NCI-H524 (cell line): ENCODE results near the gene NDRG2.
"Not testable (repeated sequence)": the region's sequence is repeated elsewhere in the genome, so short reads cannot be mapped to it uniquely, and the experiment has no call there.

Experiments used
- DNase-seq, 2 experiments: peaks; one replicate each; lab custom pipeline; 2025; lab: John Stamatoyannopoulos, UW

The NDRG2 gene

DNA sequence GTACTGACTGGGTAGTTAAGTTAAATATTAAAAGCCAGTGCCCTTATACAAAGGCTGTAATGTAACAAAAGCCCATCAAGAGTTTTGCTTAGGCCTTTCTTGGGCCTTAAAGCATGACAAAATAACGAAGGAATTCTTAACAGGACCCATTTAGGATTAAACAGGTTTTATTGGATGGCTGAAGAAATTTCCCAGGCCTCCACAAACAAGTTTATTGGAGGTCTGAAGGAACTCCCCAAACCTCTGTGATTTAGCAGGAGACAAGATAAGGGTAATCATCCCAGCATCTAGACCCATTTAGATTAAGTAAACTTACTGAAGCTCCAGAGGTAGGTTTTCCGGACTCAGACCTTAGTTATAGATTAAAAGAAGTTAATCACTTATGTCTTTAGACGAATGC, 15.1 kb downstream of the NDRG2 start:
- DNase-seq: not testable (repeated sequence)

DNA sequence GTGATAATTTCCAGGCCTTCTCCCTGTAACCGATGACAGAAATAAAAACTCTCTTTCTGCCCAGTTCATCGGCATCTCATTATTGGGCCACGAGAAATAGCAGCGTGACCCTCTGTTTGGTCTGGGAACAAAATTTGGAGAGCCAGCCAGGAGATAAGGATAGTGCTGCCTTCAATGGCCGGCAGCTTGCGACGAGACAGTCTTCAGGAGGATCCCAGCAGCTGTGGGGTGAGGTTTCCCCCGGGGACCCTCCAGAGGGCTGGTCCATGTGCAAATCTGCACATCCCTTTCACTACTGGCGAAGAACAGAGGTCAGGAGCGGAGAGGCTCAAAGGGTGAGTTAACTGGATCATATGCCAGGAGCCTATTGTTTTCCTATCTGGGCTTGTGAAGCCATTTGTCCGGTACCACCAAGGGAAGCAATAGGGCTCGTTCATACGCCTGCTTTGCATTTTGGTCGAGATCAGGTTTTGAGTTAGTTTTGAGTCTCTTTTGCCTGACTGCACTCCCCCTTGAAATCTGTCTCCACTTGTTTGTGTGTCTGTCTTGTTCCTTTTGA, 21.0 kb downstream of the NDRG2 start:
- no peak for DNase-seq

DNA sequence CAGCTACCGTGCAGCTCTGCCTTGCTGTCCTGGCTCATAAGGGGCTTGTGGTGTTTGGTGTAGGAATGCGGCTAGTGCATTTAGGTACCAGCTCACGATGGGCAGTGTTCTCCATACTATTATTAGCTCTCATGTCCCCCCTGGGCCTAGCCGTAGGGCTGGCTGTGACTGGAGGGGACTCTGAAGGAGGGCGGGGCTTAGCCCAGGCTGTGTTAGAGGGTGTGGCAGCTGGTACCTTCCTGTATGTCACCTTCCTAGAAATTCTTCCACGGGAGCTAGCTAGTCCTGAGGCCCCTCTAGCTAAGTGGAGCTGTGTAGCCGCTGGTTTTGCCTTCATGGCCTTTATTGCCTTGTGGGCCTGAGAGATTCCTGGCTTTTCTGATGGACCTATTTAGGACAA, 23.6 kb downstream of the NDRG2 start:
- no peak for DNase-seq

DNA sequence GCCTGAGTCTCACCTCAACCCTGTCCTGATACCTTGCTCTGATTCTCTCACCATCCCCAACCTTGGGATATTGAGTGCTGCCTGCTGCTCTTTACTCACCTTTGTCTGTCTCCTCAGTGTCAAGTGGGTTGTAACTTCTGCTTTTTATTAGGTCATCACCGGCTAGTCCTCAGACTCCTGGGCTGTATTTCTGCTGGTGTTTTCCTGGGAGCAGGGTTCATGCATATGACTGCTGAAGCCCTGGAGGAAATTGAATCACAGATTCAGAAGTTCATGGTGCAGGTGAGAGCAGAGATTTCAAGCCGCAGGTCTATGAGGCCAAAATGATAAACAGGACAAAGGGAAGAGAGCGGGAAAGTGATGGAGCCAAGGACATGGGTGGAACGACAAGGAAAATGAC, 25.3 kb downstream of the NDRG2 start:
- DNase-seq: no peak

DNA sequence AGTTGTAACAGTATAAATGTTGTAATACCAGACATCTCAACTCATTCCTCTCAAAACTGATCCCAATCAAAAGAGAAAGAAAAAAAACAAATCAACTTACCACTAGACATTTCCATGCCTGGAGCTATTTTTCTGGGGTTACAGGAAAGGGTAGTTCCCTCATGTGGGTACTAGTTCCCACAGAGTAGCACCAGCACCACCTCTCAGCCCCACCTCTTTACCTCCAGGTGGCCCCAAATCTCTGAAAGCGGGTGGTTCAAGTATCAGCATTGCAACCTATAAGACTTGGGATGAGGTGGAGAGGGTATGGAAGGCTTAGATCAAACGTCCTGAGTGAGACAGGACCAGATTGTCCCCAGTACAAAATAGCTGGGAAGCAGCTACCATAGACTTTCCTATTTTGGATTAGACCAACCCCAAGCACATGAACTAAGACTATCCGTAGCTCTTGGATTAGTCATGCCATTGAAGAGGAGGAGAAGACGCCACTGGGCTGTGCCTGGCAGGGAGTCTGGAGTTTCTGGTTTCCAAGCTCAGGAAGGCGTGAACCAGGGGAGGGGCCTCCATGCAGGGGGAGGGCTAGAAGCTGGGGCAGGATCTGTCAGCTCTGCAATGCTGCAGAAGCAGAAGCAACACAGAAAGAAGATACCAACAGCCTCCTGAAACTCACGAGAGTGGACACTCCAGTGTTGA, 26.0 kb downstream of the NDRG2 start, which contains the start of gene SLC39A2:
Gene SLC39A2 (plus strand): TSS at position 620 of the 693 bp plus-strand sequence. CDS start 154 bp downstream, outside the sequence.
- DNase-seq: no peak

DNA sequence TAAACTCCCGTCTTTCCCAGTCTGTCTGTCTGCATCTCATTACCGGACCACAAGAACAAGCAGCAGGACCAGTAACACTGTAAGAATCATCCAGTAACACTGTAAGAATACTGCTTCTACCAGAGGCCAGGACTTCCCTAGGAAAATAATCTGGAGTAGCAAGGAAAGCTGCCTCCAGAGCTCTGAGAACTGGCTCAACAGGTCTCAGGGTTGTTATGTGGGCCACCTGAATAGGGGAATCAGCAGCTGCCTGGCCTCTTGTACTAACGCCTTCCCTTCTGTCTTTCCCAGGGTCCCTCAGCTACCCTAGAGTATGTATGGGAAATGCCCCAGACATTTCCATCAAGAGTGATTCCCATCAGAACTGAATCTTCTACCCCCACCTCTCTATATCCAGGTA, 26.7 kb downstream of the NDRG2 start:
- no peak for DNase-seq

DNA sequence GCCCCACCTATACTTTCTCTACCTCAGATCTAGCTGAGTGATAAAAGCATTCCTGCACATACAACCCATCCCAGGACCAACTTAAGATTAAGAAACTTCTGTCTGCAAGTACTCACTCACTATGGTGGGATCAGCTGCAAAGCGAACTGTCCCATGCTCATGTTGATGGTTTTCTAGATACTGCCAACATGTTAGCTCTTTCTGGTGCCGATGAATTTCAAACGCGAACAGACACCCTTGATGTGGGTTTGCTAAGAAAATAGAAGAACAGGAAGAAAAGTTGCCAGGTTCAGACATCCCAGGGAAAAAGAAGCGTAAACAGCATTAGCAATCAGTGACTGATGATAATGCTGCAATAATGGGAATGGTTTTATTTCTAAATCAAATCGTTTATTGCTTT, 27.3 kb downstream of the NDRG2 start:
- no peak for DNase-seq

DNA sequence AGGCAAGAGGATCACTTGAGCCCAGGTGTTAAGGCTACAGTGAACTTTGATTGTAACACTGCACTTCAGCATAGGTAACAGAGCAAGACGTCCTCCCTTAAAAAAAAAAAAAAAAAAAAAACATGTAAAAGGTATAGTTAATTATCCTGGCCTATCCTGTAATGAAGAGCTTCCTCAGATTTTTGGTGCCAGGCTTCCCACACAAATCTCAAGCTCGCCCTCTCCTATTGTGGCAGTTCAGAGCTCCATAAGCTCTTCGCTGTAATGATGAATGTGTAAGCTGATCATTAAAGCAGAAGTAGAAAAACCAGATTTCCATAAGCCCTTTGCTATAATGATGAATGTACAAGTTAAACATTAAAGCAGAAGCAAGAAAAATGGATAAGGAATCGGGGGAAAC, 27.7 kb downstream of the NDRG2 start:
- no peak for DNase-seq

DNA sequence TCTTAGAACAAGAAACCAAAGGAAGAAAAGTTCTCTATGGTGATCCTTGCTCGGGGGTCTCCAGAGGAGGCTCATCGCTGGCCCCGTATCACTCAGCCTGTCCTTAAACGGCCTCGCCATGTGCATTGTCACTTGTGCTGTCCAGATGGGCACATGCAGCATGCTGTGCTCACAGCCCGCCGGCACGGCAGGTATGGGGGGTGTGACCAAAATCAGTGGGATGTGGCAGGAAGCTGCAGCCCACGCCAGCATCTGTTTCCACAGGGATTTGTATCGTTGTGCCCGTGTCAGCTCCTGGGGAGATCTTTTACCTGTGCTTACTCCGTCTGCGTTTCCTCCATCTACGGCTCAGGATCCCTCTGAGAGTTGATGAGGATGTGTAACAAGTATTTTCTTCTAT, 28.3 kb downstream of the NDRG2 start:
- DNase-seq: no peak

DNA sequence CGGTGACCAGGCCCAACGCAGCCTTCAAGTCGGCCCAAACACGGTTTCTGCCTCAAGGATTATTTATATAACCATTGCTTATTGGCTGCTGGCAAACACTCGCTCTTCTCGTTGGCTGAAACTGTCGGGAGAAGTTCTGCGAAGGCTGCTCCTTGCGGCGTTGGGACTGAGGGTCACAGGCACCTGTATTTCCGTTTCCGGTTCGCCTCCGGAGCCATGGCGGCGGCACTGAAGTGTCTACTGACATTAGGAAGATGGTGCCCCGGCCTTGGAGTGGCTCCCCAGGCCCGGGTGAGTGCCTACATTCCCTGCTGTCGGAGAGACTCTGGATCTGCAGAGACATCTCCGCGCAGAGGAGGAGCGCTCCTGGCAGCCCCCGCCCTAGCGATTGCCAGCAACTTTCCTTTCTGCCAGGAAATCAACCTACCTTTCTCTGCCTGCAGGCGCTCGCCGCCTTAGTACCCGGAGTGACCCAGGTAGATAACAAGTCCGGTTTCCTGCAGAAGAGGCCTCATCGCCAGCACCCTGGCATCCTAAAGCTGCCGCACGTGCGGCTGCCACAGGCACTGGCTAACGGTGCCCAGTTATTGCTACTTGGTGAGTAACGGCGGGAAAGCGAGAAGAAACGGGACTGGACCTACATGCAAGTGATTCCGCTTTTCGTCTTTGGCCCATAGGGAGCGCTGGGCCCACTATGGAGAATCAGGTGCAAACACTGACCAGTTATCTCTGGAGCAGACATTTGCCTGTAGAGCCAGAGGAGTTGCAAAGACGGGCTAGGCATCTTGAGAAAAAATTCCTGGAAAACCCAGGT, 34.9 kb downstream of the NDRG2 start, which contains the start of gene METTL17:
Gene METTL17 (plus strand): TSS at position 194 of the 814 bp plus-strand sequence. CDS start 23 bp downstream, at position 217.
- peak; percentile 98 to 99 for DNase-seq

DNA sequence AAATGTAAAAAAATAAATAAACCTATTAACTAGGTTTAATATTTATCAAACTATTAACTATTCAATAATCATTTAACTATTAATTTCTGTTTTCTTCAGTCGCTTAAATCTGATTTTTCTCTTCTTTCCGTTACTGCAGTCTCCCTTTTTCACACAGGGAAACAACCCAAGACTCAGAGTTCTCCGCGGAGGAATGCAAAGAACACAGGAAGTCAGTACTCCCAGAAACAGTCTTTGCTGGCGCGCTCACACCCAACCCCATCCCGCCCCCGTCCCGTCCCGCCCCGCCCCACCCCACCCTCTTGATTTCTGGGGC, 35.4 kb downstream of the NDRG2 start:
- DNase-seq: no peak

DNA sequence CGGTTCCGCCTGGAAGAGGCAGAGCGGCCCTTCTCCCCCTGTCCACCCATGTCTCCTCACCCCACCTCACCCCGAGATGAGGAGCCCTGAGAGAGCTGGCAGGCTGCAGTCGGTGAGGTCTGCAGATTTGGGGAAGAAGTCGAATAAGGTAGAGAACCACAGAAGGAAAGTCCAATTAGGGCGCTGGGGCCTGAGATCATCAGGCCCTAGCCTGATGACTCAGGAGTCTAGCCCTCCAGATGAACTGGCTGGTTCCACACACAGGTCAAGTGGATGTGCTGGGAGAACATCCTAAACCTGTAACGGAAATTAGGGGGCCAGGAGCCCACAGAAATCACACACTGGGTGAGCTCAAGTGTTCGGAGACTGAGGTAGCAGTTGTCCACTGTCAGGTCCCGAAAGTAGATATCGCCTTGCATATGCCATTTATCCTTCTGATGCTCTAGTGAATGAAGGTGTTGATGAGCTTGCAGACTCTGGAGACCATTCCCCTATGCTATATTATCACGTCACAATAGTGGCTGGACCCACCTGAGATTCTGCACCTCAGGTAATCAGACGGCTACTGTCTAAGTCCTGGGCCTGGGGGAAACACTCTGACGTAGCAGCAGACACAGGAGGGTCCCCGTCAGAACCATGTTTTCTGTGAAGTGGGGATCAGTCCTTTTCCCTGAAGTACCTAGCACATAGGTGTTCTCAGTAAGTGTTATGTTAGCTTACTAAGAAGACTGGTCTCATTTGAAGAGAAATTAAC, 36.0 kb downstream of the NDRG2 start:
- no peak for DNase-seq

DNA sequence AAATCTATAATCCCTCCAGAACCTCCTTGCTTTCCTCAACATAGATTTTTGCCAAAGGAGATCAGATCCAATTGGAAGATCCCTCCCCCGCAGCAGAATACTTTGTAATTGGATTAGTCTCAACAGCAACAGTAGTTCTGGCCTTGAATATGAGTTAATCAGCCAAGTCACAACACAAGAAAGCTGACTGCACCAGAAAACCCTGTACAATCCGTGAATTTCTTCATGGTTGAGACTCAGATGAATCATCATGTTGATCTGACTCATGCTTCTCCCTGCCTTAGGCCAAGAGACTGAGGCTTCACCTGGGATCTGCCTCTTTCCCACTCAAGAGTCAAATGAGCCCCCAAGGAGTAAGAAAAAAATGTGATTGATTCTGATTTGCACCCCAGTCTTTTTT, 38.0 kb downstream of the NDRG2 start:
- DNase-seq: no peak

DNA sequence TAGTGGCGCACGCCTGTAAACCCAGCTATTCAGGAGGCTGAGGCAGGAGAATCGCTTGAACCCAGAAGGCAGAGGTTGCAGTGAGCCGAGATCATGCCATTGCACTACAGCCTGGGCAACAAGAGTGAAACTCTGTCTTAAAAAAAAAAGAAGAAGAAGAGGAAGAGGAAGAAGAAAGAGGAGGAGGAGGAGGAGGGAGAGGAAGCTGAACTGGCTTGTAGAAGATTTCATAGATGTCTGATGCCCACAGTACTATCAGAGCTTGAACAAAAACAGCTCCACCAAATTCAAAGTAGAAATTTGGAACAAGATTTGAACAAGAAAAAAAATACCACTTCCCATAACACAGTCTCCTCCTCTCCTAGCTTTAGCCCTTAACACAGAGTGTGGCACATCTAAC, 39.2 kb downstream of the NDRG2 start:
- not testable (repeated sequence) for DNase-seq

DNA sequence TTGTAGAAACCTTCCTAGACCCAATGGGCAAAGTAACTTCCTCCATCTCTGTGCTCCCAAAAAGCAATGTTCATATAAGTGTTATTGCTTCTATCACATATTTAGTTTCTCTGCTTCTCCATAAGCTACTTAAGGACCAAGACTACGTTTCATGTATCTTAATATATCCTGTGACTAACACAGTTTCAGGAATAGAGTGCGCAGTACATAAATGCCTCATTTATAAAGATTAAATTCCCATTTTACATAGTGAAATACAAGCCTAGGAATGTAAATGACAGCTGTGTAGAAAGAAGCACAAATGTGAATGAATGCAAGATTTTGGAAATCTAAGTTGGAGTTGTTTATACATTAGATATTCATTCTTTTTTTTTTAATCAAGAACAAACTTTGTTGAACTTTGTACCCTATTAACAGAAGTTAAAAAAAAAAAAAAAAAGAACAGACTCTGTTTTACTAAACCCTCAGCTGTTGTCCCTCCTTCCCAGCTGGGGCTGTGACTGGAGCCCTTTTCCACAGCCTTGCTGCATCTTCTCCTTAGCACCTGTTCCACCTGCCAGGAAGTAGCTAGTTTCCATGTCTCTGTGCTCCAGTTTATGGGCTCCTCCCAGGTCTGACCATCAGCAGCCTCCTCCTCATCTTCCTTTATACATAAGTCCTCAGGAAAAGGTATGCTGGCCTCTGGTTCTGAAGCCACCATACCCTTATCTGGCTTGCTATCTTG, 42.1 kb downstream of the NDRG2 start:
- no peak for DNase-seq

DNA sequence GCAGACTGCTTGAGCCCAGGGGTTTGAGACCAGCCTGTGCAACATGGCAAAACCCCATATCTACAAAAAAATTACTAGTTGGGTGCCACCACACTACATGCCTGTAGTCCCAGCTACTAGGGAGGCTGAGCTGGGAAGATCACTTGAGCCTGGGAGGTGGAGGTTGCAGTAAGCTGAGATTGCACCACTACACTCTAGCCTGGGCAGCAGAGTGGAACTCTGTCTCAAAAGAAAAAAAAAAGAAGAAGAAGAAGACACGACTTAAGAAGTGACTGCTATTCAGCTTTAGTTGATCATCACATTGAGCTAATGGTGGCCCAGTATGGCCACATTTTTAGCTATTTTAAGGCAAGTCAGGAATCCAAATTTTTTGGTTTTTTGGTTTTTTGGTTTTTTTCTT, 44.0 kb downstream of the NDRG2 start:
- no peak for DNase-seq

DNA sequence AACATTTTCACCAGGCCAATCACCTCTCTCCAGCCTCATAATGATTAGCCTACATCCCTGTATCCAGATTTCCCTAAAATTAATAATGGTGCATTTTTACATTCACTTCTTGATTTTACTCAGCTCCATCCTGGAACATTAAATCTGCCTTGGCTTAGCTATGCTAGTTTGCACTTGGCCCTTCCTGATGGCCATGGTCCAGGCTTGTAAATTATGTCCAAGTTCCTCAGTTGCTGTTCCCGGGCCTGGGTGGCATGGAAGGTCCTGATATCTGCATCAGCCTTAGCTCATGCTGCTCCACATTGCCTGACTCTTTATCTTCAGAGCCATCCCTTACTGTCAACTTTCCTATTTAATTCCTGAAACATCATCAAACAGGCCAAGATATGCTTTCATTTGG, 46.2 kb downstream of the NDRG2 start:
- no peak for DNase-seq

DNA sequence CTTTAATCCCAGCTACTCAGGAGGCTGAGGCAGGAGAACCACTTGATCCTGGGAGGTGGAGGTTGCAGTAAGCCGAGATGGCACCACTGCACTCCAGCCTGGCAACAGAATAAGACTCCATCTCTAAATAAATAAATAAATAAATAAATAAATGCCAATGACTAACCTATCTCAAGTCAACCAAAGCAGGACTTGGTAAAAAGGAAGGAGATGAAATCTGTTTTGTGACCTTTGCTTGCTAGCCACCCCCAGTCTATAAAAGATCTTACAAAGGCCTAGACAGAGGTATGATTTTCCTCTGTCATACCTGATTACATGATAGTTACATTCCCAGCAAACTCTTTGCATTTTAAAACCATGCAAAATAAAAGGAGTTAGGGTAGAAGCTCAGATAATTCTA, 48.6 kb downstream of the NDRG2 start:
- no peak for DNase-seq

DNA sequence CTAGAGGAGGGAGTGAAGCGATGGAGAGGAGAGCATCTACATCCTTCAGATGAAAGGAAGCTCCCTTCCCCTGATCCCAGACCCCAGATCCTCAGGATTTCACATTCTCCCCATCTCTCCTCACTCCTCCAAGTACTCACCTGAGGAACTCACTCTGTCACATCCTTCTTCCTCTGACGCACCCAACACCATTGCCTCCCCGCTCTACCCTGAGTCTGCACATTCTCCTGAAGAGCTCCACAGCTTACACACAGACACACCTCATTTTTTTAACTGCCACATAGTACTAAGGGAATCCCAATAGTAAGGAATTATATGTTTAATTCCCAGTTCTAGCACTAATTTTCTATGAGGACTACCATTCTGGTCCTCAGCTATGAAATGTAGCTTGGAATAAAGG, 51.4 kb downstream of the NDRG2 start:
- no peak for DNase-seq

DNA sequence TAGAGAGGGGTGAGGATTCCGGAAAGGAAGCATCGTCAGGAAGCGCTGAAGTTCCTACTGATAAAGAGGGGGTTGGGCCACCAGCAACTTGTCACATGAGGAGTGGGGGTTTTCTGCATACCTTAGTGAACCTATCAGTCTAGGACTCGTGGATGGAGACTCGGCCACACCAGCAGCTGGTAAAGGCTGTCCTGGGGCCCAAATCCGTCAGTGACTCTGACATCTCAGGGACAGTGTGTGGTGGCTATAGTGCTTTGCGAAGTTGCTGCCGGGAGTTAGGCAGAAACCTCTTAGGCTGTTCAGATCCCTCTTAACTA, 53.2 kb downstream of the NDRG2 start:
- DNase-seq: no peak

DNA sequence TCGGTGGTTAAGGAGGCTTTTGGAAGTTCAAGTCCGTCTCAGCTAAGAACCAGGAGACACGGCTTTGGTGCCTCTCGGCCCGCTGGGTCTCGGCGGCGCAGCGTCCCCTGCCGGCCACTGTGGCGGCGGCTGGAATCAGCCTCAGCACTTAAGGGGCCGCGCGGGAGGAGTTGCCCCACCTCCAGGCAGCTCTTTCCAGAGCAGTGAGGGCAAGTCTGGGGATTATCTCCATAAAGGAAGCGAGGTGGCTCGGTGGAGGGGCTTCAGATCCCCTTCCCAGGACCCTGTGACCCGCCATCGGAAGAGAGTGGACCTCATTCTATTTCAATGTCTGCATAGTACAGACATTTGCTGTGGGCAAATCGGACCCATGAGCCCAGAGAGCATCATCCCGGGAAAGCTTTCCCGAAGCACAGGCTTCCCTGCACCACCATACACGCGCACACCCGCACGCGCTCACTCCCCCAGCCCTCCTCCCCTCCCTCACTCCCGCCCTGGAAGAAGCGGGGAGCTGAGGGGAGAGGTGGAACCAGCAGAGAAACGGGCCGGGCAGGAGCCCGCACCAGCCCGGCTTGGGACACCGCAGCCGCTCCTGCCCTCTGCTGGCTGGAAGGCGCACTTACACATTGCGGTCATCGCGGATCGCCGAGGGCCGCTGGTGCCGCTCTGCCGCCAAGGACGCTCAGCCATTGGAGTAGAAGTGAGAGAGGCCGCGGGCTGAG, 53.7 kb downstream of the NDRG2 start:
- peak; percentile 74 to 92 for DNase-seq
